ENCODE results near the gene FAM53B. TPM values are rescaled to one million over a fixed set of nuclear protein-coding genes. Genes with fewer than 3 reads are reported as not detected.
A peak's percentile ranks its signal among the peaks of the same experiment; 100 is the strongest.

Gene FAM53B
- total RNA-seq, 2 experiments from 2014 or later = 33.5 to 45.5 TPM

- CTCF ChIA-PET = interaction anchor here (1.2 to 10.8 kb wide), 3 partner anchors 9 to 32 kb away, joined by 3 to 76 read pairs (median 52); no protein-coding TSS in a partner anchor
- peak overlapping the region; percentile 71 for H3K27ac Mint-ChIP-seq
- ATAC-seq (no peak), DNase-seq (no peak)
- peaks cover 16% of the 10 kb centered on the region for H3K36me3 Mint-ChIP-seq
- H3K27me3 Mint-ChIP-seq = no peaks in the 10 kb centered on the region
- H3K4me1 Mint-ChIP-seq = peaks cover 87% of the 10 kb centered on the region
- H3K9me3 Mint-ChIP-seq (ENCODE audit: low read depth) = no peaks in the 10 kb centered on the region
- no peak overlapping the region for H3K4me3 Mint-ChIP-seq
Observed at GRCh38 chr10:124708922-124709520, 35.2 kb downstream of the FAM53B start.

- no peak for ATAC-seq
- no peak for DNase-seq
- H3K4me3 Mint-ChIP-seq = no peak overlapping the region
- CTCF ChIA-PET = interaction anchor here (1.1 to 10.8 kb wide), 4 partner anchors 10 to 38 kb away, joined by 3 to 76 read pairs (median 28); no protein-coding TSS in a partner anchor
- no peaks in the 10 kb centered on the region for H3K27me3 Mint-ChIP-seq
- peak overlapping the region; percentile 71 for H3K27ac Mint-ChIP-seq
- H3K4me1 Mint-ChIP-seq = peaks cover 86% of the 10 kb centered on the region
- peaks cover 16% of the 10 kb centered on the region for H3K36me3 Mint-ChIP-seq
- H3K9me3 Mint-ChIP-seq (ENCODE audit: low read depth) = no peaks in the 10 kb centered on the region
Observed at GRCh38 chr10:124708246-124708779, 35.9 kb downstream of the FAM53B start.

GRCh38 chr10:124707551-124707950 is 36.6 kb downstream of the FAM53B start:
- CTCF ChIA-PET = interaction anchor here (1.1 to 10.8 kb wide), 5 partner anchors 11 to 38 kb away, joined by 3 to 76 read pairs (median 13); no protein-coding TSS in a partner anchor
- peaks cover 86% of the 10 kb centered on the region for H3K4me1 Mint-ChIP-seq
- H3K36me3 Mint-ChIP-seq = peaks cover 11% of the 10 kb centered on the region
- DNase-seq = no peak
- H3K4me3 Mint-ChIP-seq = no peak overlapping the region
- peak overlapping the region; percentile 71 for H3K27ac Mint-ChIP-seq
- ATAC-seq = no peak
- H3K9me3 Mint-ChIP-seq (ENCODE audit: low read depth) = no peaks in the 10 kb centered on the region
- no peaks in the 10 kb centered on the region for H3K27me3 Mint-ChIP-seq

GRCh38 chr10:124707144-124707467 is 37.1 kb downstream of the FAM53B start:
- Mint-ChIP-seq H3K9me3 (ENCODE audit: low read depth) (no peaks in the 10 kb centered on the region), H3K4me3 (no peak overlapping the region)

GRCh38 chr10:124706462-124707143 is 37.6 kb downstream of the FAM53B start:
- Mint-ChIP-seq H3K27ac (peak overlapping the region; percentile 79), H3K4me1 (peaks cover 93% of the 10 kb centered on the region), H3K36me3 (peaks cover 14% of the 10 kb centered on the region), H3K4me3 (no peak overlapping the region), H3K9me3 (ENCODE audit: low read depth) (no peaks in the 10 kb centered on the region), H3K27me3 (no peaks in the 10 kb centered on the region)
- ATAC-seq (no peak), DNase-seq (no peak)
- CTCF ChIA-PET = interaction anchor here (0.8 to 10.8 kb wide), 10 partner anchors 9 to 80 kb away, joined by 3 to 76 read pairs (median 6); no protein-coding TSS in a partner anchor

More at GRCh38 chr10:124707144-124707467, 37.1 kb downstream of the FAM53B start:
- H3K27me3 Mint-ChIP-seq = no peaks in the 10 kb centered on the region
- peak overlapping the region; percentile 79 for H3K27ac Mint-ChIP-seq
- H3K36me3 Mint-ChIP-seq = peaks cover 11% of the 10 kb centered on the region
- DNase-seq = no peak
- ATAC-seq = no peak
- H3K4me1 Mint-ChIP-seq = peaks cover 88% of the 10 kb centered on the region
- CTCF ChIA-PET = interaction anchor here (1.1 to 10.8 kb wide), 5 partner anchors 10 to 39 kb away, joined by 3 to 76 read pairs (median 13); no protein-coding TSS in a partner anchor

- H3K27ac Mint-ChIP-seq = peak overlapping the region; percentile 79
- ATAC-seq (peak; percentile 29), DNase-seq (no peak)
- H3K4me3 Mint-ChIP-seq = no peak overlapping the region
- no peaks in the 10 kb centered on the region for H3K9me3 Mint-ChIP-seq (ENCODE audit: low read depth)
- H3K4me1 Mint-ChIP-seq = peaks cover 96% of the 10 kb centered on the region
- CTCF ChIA-PET = interaction anchor here (0.8 to 10.8 kb wide), 14 partner anchors 8 to 79 kb away, joined by 3 to 76 read pairs (median 5); no protein-coding TSS in a partner anchor
- peaks cover 18% of the 10 kb centered on the region for H3K36me3 Mint-ChIP-seq
- no peaks in the 10 kb centered on the region for H3K27me3 Mint-ChIP-seq
Observed at GRCh38 chr10:124705817-124706461, 38.2 kb downstream of the FAM53B start.

GRCh38 chr10:124705381-124705740 is 38.8 kb downstream of the FAM53B start:
- CTCF ChIA-PET = interaction anchor here (0.8 to 10.8 kb wide), 13 partner anchors 8 to 58 kb away, joined by 3 to 76 read pairs (median 5); no protein-coding TSS in a partner anchor
- Mint-ChIP-seq H3K4me3 (no peak overlapping the region), H3K36me3 (peaks cover 18% of the 10 kb centered on the region), H3K4me1 (peaks cover 97% of the 10 kb centered on the region), H3K27me3 (no peaks in the 10 kb centered on the region), H3K9me3 (ENCODE audit: low read depth) (no peaks in the 10 kb centered on the region), H3K27ac (peak overlapping the region; percentile 79)
- ATAC-seq (peak; percentile 13), DNase-seq (no peak)

GRCh38 chr10:124704428-124705380 is 39.5 kb downstream of the FAM53B start:
- peaks cover 18% of the 10 kb centered on the region for H3K36me3 Mint-ChIP-seq
- CTCF ChIA-PET = interaction anchor here (0.8 to 10.8 kb wide), 12 partner anchors 8 to 57 kb away, joined by 3 to 76 read pairs (median 6); no protein-coding TSS in a partner anchor
- H3K27me3 Mint-ChIP-seq = no peaks in the 10 kb centered on the region
- peaks cover 97% of the 10 kb centered on the region for H3K4me1 Mint-ChIP-seq
- ATAC-seq (peak; percentile 62), DNase-seq (peak; percentile 61)
- no peaks in the 10 kb centered on the region for H3K9me3 Mint-ChIP-seq (ENCODE audit: low read depth)
- peak overlapping the region; percentile 79 for H3K27ac Mint-ChIP-seq
- H3K4me3 Mint-ChIP-seq = no peak overlapping the region

- H3K9me3 Mint-ChIP-seq (ENCODE audit: low read depth) = no peaks in the 10 kb centered on the region
- no peaks in the 10 kb centered on the region for H3K27me3 Mint-ChIP-seq
- CTCF ChIA-PET = interaction anchor here (6.1 to 10.8 kb wide), 2 partner anchors 14 to 37 kb away, joined by 52 to 76 read pairs; no protein-coding TSS in a partner anchor
- H3K27ac Mint-ChIP-seq = peak overlapping the region; percentile 96
- peaks cover 18% of the 10 kb centered on the region for H3K36me3 Mint-ChIP-seq
- H3K4me1 Mint-ChIP-seq = peaks cover 96% of the 10 kb centered on the region
- DNase-seq (no peak), ATAC-seq (no peak)
- no peak overlapping the region for H3K4me3 Mint-ChIP-seq
Observed at GRCh38 chr10:124703778-124704427, 40.3 kb downstream of the FAM53B start.

GRCh38 chr10:124703372-124703771 is 40.8 kb downstream of the FAM53B start:
- peaks cover 96% of the 10 kb centered on the region for H3K4me1 Mint-ChIP-seq
- CTCF ChIA-PET = interaction anchor here (6.1 to 10.8 kb wide), 2 partner anchors 15 to 38 kb away, joined by 52 to 76 read pairs; no protein-coding TSS in a partner anchor
- no peak for ATAC-seq

GRCh38 chr10:124701881-124702656 is 42.1 kb downstream of the FAM53B start:
- no peak for DNase-seq
- peaks cover 20% of the 10 kb centered on the region for H3K36me3 Mint-ChIP-seq

More at GRCh38 chr10:124703372-124703771, 40.8 kb downstream of the FAM53B start:
- Mint-ChIP-seq H3K27me3 (no peaks in the 10 kb centered on the region), H3K36me3 (peaks cover 20% of the 10 kb centered on the region), H3K4me3 (no peak overlapping the region), H3K27ac (peak overlapping the region; percentile 96), H3K9me3 (ENCODE audit: low read depth) (no peaks in the 10 kb centered on the region)
- DNase-seq = no peak

More at GRCh38 chr10:124701881-124702656, 42.1 kb downstream of the FAM53B start:
- H3K4me1 Mint-ChIP-seq = peaks cover 98% of the 10 kb centered on the region
- H3K9me3 Mint-ChIP-seq (ENCODE audit: low read depth) = no peaks in the 10 kb centered on the region
- CTCF ChIA-PET = interaction anchor here (1.0 to 10.8 kb wide), 8 partner anchors 8 to 52 kb away, joined by 3 to 76 read pairs (median 8); no protein-coding TSS in a partner anchor
- ATAC-seq = peak; percentile 45
- peak overlapping the region; percentile 96 for H3K27ac Mint-ChIP-seq
- H3K27me3 Mint-ChIP-seq = no peaks in the 10 kb centered on the region
- no peak overlapping the region for H3K4me3 Mint-ChIP-seq

Measured in activated CD8-positive, alpha-beta memory T cell treated with anti-CD3 and anti-CD28 coated beads, Interleukin-2, amount 10 ng/mL, durations not matched to agents 7 days and 5 days (primary cell).